Neural cell (in vitro differentiated cells): ENCODE measurements around the gene SLC13A1.

Source experiments
- CTCF ChIP-seq: fragments of 450-650 bp; IDR thresholded peaks from 2 replicates; pipeline ENCODE4 v1.5.1; 2014; ENCODE audit warnings: antibody characterized with exemption, mild to moderate bottlenecking, moderate library complexity; ENCODE audit not compliant: poor library complexity, severe bottlenecking
- EP300 ChIP-seq: fragments of 450-650 bp; conservative IDR thresholded peaks from 2 replicates; pipeline ENCODE4 v1.6.1; 2014; ENCODE audit warnings: antibody characterized with exemption, mild to moderate bottlenecking, moderate library complexity; ENCODE audit not compliant: poor library complexity, severe bottlenecking
- MXI1 ChIP-seq: fragments of 450-650 bp; conservative IDR thresholded peaks from 2 replicates; pipeline ENCODE4 v1.6.1; 2014; ENCODE audit warnings: antibody characterized with exemption, mild to moderate bottlenecking; ENCODE audit not compliant: poor library complexity, severe bottlenecking
- RAD21 ChIP-seq: fragments of 450-650 bp; conservative IDR thresholded peaks from 2 replicates; pipeline ENCODE4 v1.6.1; 2014; ENCODE audit warnings: antibody characterized with exemption, mild to moderate bottlenecking, moderate library complexity
- REST ChIP-seq: IDR thresholded peaks from 2 replicates; pipeline ENCODE4 v1.6.1; 2012; ENCODE audit warnings: borderline replicate concordance
- SMC3 ChIP-seq: fragments of 450-650 bp; conservative IDR thresholded peaks from 2 replicates; pipeline ENCODE4 v1.6.1; 2014; ENCODE audit warnings: antibody characterized with exemption, mild to moderate bottlenecking, moderate library complexity; ENCODE audit not compliant: poor library complexity
- TAF1 ChIP-seq: IDR thresholded peaks from 2 replicates; pipeline ENCODE4 v1.6.1; 2012; ENCODE audit warnings: low read depth

- TF ChIP-seq TAF1 (no peak), CTCF (no peak), RAD21 (no peak), SMC3 (no peak), EP300 (no peak), REST (no peak), MXI1 (no peak)
These were observed 48.3 kb downstream of the SLC13A1 start for GRCh38 chr7:123151443-123151842.
